Measurements from ENCODE around the gene CCDC171. TPM values are rescaled to one million over a fixed set of nuclear protein-coding genes. Genes with fewer than 3 reads are reported as not detected.
A peak's percentile ranks its signal among the peaks of the same experiment; 100 is the strongest.

CCDC171 gene
- total RNA-seq, 4 donors from 2014 or later = 1.3 to 1.7 (median 1.4) TPM

- no peaks in the 10 kb centered on the region for H3K36me3 ChIP-seq
- H3K4me1 ChIP-seq = no peaks in the 10 kb centered on the region
- TF ChIP-seq POLR2AphosphoS5 (IDR thresholded peaks at IDR 0.05) (no peak), CTCF (IDR thresholded peaks at IDR 0.05) (no peak), POLR2A (IDR thresholded peaks at IDR 0.05; ENCODE audit: low read depth) (no peak), EP300 (IDR thresholded peaks at IDR 0.05) (no peak)
- H3K27ac ChIP-seq (replicated peaks in 1 of 4) = no peak overlapping the region
- H3K4me3 ChIP-seq = no peak overlapping the region
- intact Hi-C loops (cut with DNase I) = no loop called here
- no peaks in the 10 kb centered on the region for H3K9me3 ChIP-seq
- H3K27me3 ChIP-seq = no peaks in the 10 kb centered on the region
- DNase-seq (ENCODE audit: extremely low spot score) = no peak
- 80% methylated on average over 4 of the region's 4 CpGs for WGBS
These were observed 271.5 kb downstream of the CCDC171 start for GRCh38 chr9:15824310-15824709.

GRCh38 chr9:15831384-15831783, 278.5 kb downstream of the CCDC171 start:
- Histone ChIP-seq H3K36me3 (no peaks in the 10 kb centered on the region), H3K4me1 (no peaks in the 10 kb centered on the region), H3K9me3 (no peaks in the 10 kb centered on the region), H3K27me3 (no peaks in the 10 kb centered on the region), H3K27ac (replicated peaks in 1 of 4) (no peak overlapping the region), H3K4me3 (no peak overlapping the region)
- intact Hi-C loops (cut with DNase I) = no loop called here
- DNase-seq (ENCODE audit: extremely low spot score) = no peak
- TF ChIP-seq POLR2A (IDR thresholded peaks at IDR 0.05; ENCODE audit: low read depth) = no peak
- TF ChIP-seq POLR2AphosphoS5 (IDR thresholded peaks at IDR 0.05) = no peak
- TF ChIP-seq CTCF (IDR thresholded peaks at IDR 0.05) = no peak
- TF ChIP-seq EP300 (IDR thresholded peaks at IDR 0.05) = no peak
- WGBS = 96% methylated on average over 1 of the region's 1 CpG

GRCh38 chr9:15834541-15834940, 281.7 kb downstream of the CCDC171 start:
- Histone ChIP-seq H3K27ac (replicated peaks in 1 of 4) (no peak overlapping the region), H3K27me3 (no peaks in the 10 kb centered on the region), H3K36me3 (no peaks in the 10 kb centered on the region), H3K9me3 (no peaks in the 10 kb centered on the region), H3K4me3 (no peak overlapping the region), H3K4me1 (no peaks in the 10 kb centered on the region)
- no peak for TF ChIP-seq POLR2AphosphoS5 (IDR thresholded peaks at IDR 0.05)
- no peak for TF ChIP-seq CTCF (IDR thresholded peaks at IDR 0.05)
- TF ChIP-seq POLR2A (IDR thresholded peaks at IDR 0.05; ENCODE audit: low read depth) = no peak
- no peak for TF ChIP-seq EP300 (IDR thresholded peaks at IDR 0.05)
- intact Hi-C loops (cut with DNase I) = no loop called here
- no peak for DNase-seq (ENCODE audit: extremely low spot score)
- WGBS = 68% methylated on average over 2 of the region's 2 CpGs

- no peak overlapping the region for H3K4me3 ChIP-seq
- H3K36me3 ChIP-seq = no peaks in the 10 kb centered on the region
- H3K9me3 ChIP-seq = no peaks in the 10 kb centered on the region
- H3K4me1 ChIP-seq = no peaks in the 10 kb centered on the region
- TF ChIP-seq POLR2AphosphoS5 (IDR thresholded peaks at IDR 0.05) (no peak), CTCF (IDR thresholded peaks at IDR 0.05) (peak; percentile 53 to 72 (median 69))
- DNase-seq (ENCODE audit: extremely low spot score) = no peak
- intact Hi-C loops (cut with DNase I) = no loop called here
- H3K27me3 ChIP-seq = no peaks in the 10 kb centered on the region
- 3% methylated on average over 4 of the region's 4 CpGs for WGBS
- no peak overlapping the region for H3K27ac ChIP-seq (replicated peaks in 1 of 4)
These were observed 284.3 kb downstream of the CCDC171 start for GRCh38 chr9:15837079-15837679.

- intact Hi-C loops (cut with DNase I) = no loop called here
- Histone ChIP-seq H3K36me3 (peaks cover 0 to 3% (median 0%) of the 10 kb centered on the region in 4 donors), H3K4me1 (no peaks in the 10 kb centered on the region), H3K4me3 (no peak overlapping the region), H3K9me3 (no peaks in the 10 kb centered on the region), H3K27ac (replicated peaks in 1 of 4) (no peak overlapping the region), H3K27me3 (no peaks in the 10 kb centered on the region)
- no peak for DNase-seq (ENCODE audit: extremely low spot score)
- TF ChIP-seq CTCF (IDR thresholded peaks at IDR 0.05) = no peak
- no peak for TF ChIP-seq EP300 (IDR thresholded peaks at IDR 0.05)
- TF ChIP-seq POLR2A (IDR thresholded peaks at IDR 0.05; ENCODE audit: low read depth) = no peak
- TF ChIP-seq POLR2AphosphoS5 (IDR thresholded peaks at IDR 0.05) = no peak
- 90% methylated on average over 3 of the region's 3 CpGs for WGBS
These were observed 289.2 kb downstream of the CCDC171 start for GRCh38 chr9:15842051-15842450.

Data from esophagus muscularis mucosa (tissue), 4 donors.